SK-N-MC (cell line): ENCODE measurements around the gene CCDC57.
A peak's percentile ranks its signal among the peaks of the same experiment; 100 is the strongest.

Experiments
- EZH2 ChIP-seq: fragments of 200-600 bp; sonication (generic); IDR thresholded peaks from one replicate; pipeline ENCODE4 v1.6.1; 2017; ENCODE audit warnings: antibody characterized with exemption
- POLR2AphosphoS5 ChIP-seq: IDR thresholded peaks from 2 replicates; pipeline ENCODE4 v1.6.1; 2012; ENCODE audit warnings: mild to moderate bottlenecking, low read depth, low read length, borderline replicate concordance

DNA sequence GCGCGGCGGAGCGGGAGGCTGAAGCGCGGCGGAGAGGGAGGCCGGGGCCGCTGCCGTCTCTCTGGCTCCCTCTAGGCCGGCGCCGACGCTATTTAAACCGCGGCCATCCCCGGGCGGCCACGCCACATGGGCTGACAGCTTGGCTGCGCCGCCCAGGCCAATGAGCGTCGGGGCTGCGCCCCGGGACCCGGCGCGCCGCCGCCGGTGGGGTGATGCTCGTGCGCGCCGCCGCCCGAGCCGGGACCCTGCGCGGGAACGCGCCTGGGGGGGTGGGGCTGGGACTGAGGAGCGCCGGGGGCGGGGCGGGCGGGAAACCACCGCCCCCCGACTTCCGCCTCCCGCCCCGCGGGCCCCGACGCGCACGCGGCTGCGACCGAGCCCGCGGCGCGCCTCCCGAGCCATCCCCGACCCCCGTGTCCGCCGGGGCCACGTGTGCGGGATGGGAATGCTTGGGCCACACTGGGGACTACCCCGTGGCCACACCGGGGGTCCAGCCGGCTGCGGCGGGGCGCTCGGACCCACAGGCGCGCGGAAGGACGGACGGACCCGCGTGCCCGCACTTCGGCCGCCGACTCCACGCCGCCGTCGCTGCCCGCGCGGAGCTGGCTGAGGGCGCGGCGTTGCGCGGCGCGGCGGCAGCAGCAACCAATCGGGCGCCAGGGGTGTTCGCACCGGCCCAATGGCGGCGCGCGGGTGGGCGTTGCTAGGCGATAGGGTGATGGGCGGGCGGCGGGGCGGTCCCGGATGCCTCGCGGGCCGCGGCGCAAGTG, 114.3 kb downstream of the CCDC57 start, which contains the start of gene FASN:
- TF ChIP-seq POLR2AphosphoS5 (peak; percentile 88), EZH2 (no peak)
